Neural crest cell (in vitro differentiated cells): ENCODE results near the gene PCDHA13. TPM values are rescaled to one million over a fixed set of nuclear protein-coding genes. Genes with fewer than 3 reads are reported as not detected.

Source experiments
- DNase-seq: peaks from one replicate; pipeline ENCODE4 v3.0.0; 2021; ENCODE audit warnings: low read depth, mixed read lengths, low spot score
- H3K27ac Mint-ChIP-seq: one replicate; pipeline ENCODE4 v1.8.0; 2021; ENCODE audit warnings: mild to moderate bottlenecking, mixed read lengths; ENCODE audit not compliant: unreplicated experiment
- H3K27me3 Mint-ChIP-seq: 2 replicates; pipeline ENCODE4 v1.8.0; 2021; ENCODE audit warnings: low read depth, mild to moderate bottlenecking, mixed read lengths
- H3K36me3 Mint-ChIP-seq: 2 replicates; pipeline ENCODE4 v1.8.0; 2021; ENCODE audit warnings: low read depth, mild to moderate bottlenecking, mixed read lengths
- H3K4me1 Mint-ChIP-seq: 2 replicates; pipeline ENCODE4 v1.8.0; 2021; ENCODE audit warnings: mixed read lengths
- H3K4me3 Mint-ChIP-seq: one replicate; pipeline ENCODE4 v1.8.0; 2021; ENCODE audit warnings: mild to moderate bottlenecking, mixed read lengths
- H3K9me3 Mint-ChIP-seq: 2 replicates; pipeline ENCODE4 v1.8.0; 2021; ENCODE audit warnings: mixed read lengths
- CTCF ChIP-seq: fragments of 200-600 bp; sonication (generic); conservative IDR thresholded peaks from 2 replicates; pipeline ENCODE4 v1.5.0; 2021; ENCODE audit warnings: antibody characterized with exemption, mild to moderate bottlenecking
- total RNA-seq: library from RNA; stranded (reverse); gene quantifications from 2 replicates; pipeline ENCODE4 v1.2.1, GENCODE V29; 2021

PCDHA13 gene
- total RNA-seq, 1 donor from 2014 or later, result 1.2 TPM

- H3K4me3 Mint-ChIP-seq, result no peak overlapping the region
- peaks cover under 1% of the 10 kb centered on the region for H3K36me3 Mint-ChIP-seq
- DNase-seq, result no peak
- TF ChIP-seq CTCF, result no peak
- H3K4me1 Mint-ChIP-seq, result peaks cover 25% of the 10 kb centered on the region
- H3K27me3 Mint-ChIP-seq, result peaks cover 22% of the 10 kb centered on the region
- no peaks in the 10 kb centered on the region for H3K9me3 Mint-ChIP-seq
- no peak overlapping the region for H3K27ac Mint-ChIP-seq
Measured at GRCh38 chr5:140923601-140924000, 41.7 kb downstream of the PCDHA13 start.

GRCh38 chr5:140925806-140926442, 44.0 kb downstream of the PCDHA13 start, which contains the start of gene PCDHAC1:
Gene PCDHAC1 (plus strand): TSS chr5:140926299. CDS start chr5:140926893, 594 bp downstream.
- peak within 1 kb of the TSS; percentile 89 for H3K4me3 Mint-ChIP-seq
- H3K9me3 Mint-ChIP-seq, result no peaks in the 10 kb centered on the region
- H3K4me1 Mint-ChIP-seq, result peaks cover 29% of the 10 kb centered on the region
- H3K36me3 Mint-ChIP-seq, result peaks cover 4% of the 10 kb centered on the region
- TF ChIP-seq CTCF, result no peak
- DNase-seq, result no peak
- H3K27ac Mint-ChIP-seq, result peak within 1 kb of the TSS; percentile 57
- H3K27me3 Mint-ChIP-seq, result peaks cover 26% of the 10 kb centered on the region

DNA sequence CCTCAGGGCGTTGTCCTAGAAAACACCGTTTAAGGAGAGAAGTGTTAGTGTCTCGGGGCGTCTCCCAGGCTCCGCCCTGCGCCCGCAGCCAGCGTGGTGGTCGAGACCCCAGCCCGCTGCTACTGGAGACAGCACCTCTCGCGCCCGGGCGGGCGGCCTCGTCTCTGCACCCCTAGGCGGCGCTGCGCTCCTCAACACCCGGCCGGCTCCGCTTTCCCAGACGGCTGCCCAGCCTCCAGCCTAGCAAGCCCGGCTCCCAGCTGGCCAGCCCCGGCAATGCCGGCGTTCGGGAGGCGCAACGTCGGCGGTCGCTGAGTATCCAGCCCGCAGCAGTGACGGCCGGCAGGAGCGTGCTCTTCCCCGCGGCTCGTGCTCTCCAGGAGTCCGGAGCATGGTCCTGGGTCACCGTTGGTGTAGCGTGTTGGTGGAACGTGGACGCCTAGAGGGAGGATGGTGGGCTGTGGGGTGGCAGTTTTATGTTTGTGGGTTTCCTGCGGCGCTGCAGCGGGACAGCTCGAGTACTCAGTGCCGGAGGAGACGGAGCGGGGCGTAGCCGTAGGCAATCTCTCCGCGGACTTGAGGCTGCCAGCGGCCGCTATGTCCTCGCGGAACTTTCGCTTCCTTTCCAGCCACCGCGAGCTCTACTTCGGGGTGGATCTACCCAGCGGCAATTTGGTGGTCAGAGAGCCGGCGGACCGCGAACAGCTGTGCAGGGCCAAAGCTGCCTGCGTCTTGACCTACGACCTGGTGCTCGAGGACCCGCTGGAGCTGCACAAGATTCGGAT, 44.7 kb downstream of the PCDHA13 start:
- Mint-ChIP-seq H3K4me3 (peak overlapping the region; percentile 89), H3K27me3 (peaks cover 26% of the 10 kb centered on the region), H3K36me3 (peaks cover 4% of the 10 kb centered on the region), H3K4me1 (peaks cover 29% of the 10 kb centered on the region), H3K27ac (peak overlapping the region; percentile 57), H3K9me3 (no peaks in the 10 kb centered on the region)
- peak; percentile 94 for DNase-seq
- peak; percentile 98 for TF ChIP-seq CTCF

DNA sequence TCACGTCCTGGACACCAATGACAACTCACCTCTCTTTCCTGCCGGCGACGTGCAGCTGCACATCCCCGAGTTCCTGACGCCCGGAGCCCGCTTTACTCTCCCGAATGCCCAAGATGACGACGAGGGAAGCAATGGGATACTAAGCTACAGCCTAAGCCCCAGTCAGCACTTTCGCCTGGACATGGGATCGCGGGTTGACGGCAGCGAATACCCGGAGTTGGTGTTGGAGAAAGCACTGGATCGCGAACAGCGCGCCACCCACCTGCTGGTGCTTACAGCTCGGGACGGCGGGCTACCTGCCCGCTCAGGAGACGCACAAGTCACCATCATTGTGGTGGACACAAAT, 45.3 kb downstream of the PCDHA13 start:
- TF ChIP-seq CTCF, result no peak
- peaks cover 4% of the 10 kb centered on the region for H3K36me3 Mint-ChIP-seq
- peak overlapping the region; percentile 89 for H3K4me3 Mint-ChIP-seq

More for the DNA sequence above, 45.3 kb downstream of the PCDHA13 start:
- H3K27me3 Mint-ChIP-seq, result peaks cover 26% of the 10 kb centered on the region
- no peak for DNase-seq
- H3K4me1 Mint-ChIP-seq, result peaks cover 29% of the 10 kb centered on the region
- no peaks in the 10 kb centered on the region for H3K9me3 Mint-ChIP-seq
- no peak overlapping the region for H3K27ac Mint-ChIP-seq

Other genes starting within 250 kb of the PCDHA13 start
- 0.28 and 0.55 TPM in 2 replicates for gene CD14, start 248.9 kb upstream of the PCDHA13 start, total RNA-seq
- gene TMCO6, start 242.7 kb upstream of the PCDHA13 start, total RNA-seq, result 25.2 and 27.4 TPM in 2 replicates
- gene NDUFA2, start 234.5 kb upstream of the PCDHA13 start, total RNA-seq, result 62.7 and 69.7 TPM in 2 replicates
- gene IK, start 234.3 kb upstream of the PCDHA13 start, total RNA-seq, result 80.0 and 87.3 TPM in 2 replicates
- 23.6 and 24.0 TPM in 2 replicates for gene WDR55, start 217.2 kb upstream of the PCDHA13 start, total RNA-seq
- 4.2 and 4.6 TPM in 2 replicates for gene DND1, start 208.5 kb upstream of the PCDHA13 start, total RNA-seq
- gene HARS1, start 190.8 kb upstream of the PCDHA13 start, total RNA-seq, result 92.7 and 98.7 TPM in 2 replicates
- 31.8 and 33.2 TPM in 2 replicates for gene HARS2, start 190.7 kb upstream of the PCDHA13 start, total RNA-seq
- 53.0 and 55.0 TPM in 2 replicates for gene ZMAT2, start 181.7 kb upstream of the PCDHA13 start, total RNA-seq
- gene PCDHA1, start 96.0 kb upstream of the PCDHA13 start, total RNA-seq, result 0.07 TPM in 1 of 2 replicates, not detected in the other
- gene PCDHA2, start 87.3 kb upstream of the PCDHA13 start, total RNA-seq, result 1.2 TPM in 2 replicates
- gene PCDHA3, start 81.1 kb upstream of the PCDHA13 start, total RNA-seq, result 0.32 and 0.37 TPM in 2 replicates
- gene PCDHA4, start 75.1 kb upstream of the PCDHA13 start, total RNA-seq, result 9.0 and 9.9 TPM in 2 replicates
- 1.3 and 1.4 TPM in 2 replicates for gene PCDHA5, start 60.5 kb upstream of the PCDHA13 start, total RNA-seq
- gene PCDHA6, start 54.2 kb upstream of the PCDHA13 start, total RNA-seq, result 11.4 and 12.1 TPM in 2 replicates
- 1.9 and 2.3 TPM in 2 replicates for gene PCDHA7, start 47.9 kb upstream of the PCDHA13 start, total RNA-seq
- gene PCDHA8, start 40.9 kb upstream of the PCDHA13 start, total RNA-seq, result 1.9 and 2.3 TPM in 2 replicates
- gene PCDHA9, start 33.7 kb upstream of the PCDHA13 start, total RNA-seq, result 1.4 TPM in 2 replicates
- gene PCDHA10, start 26.2 kb upstream of the PCDHA13 start, total RNA-seq, result 7.3 and 7.4 TPM in 2 replicates
- gene PCDHA11, start 13.2 kb upstream of the PCDHA13 start, total RNA-seq, result 6.5 and 6.8 TPM in 2 replicates
- 5.5 and 6.6 TPM in 2 replicates for gene PCDHA12, start 6.8 kb upstream of the PCDHA13 start, total RNA-seq
- gene PCDHAC1, start 44.2 kb downstream of the PCDHA13 start, total RNA-seq, result 4.1 and 4.4 TPM in 2 replicates
- 1.8 and 1.9 TPM in 2 replicates for gene PCDHAC2, start 84.4 kb downstream of the PCDHA13 start, total RNA-seq
- gene PCDHB1, start 169.2 kb downstream of the PCDHA13 start, total RNA-seq, result 0.14 and 0.23 TPM in 2 replicates
- 52.6 and 57.8 TPM in 2 replicates for gene PCDHB2, start 212.5 kb downstream of the PCDHA13 start, total RNA-seq
- 5.4 and 5.7 TPM in 2 replicates for gene PCDHB3, start 218.3 kb downstream of the PCDHA13 start, total RNA-seq
- 2.6 and 2.7 TPM in 2 replicates for gene PCDHB4, start 239.7 kb downstream of the PCDHA13 start, total RNA-seq